HG03457 (cell line): Measurements from ENCODE around the gene ESR2.

Experiments
- ATAC-seq: cut with Tn5 transposase; IDR thresholded peaks from one replicate; pipeline ENCODE4 v1.9.1; 2021; ENCODE audit warnings: moderate number of reproducible peaks; ENCODE audit not compliant: unreplicated experiment

The ESR2 gene

DNA sequence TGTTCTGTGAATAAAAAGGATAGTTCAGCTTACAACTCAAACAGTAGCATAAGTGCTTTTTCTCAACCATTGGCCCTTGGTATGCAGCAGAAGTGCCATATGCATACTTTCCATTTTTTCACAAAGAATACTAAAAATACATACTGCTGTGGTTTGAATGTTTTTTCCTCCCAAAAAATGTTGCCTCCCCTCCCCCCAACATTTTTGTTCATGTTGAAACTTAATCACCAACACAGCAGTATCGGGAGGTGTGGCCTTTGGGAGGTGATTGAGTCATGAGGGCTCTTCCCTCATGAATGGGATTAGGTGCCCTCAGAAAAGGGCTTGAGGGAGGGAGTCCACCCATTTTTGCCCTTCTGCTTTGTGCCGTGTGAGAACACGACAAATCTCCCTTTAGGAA is 198.6 kb downstream of the ESR2 start:
- ATAC-seq: no peak

DNA sequence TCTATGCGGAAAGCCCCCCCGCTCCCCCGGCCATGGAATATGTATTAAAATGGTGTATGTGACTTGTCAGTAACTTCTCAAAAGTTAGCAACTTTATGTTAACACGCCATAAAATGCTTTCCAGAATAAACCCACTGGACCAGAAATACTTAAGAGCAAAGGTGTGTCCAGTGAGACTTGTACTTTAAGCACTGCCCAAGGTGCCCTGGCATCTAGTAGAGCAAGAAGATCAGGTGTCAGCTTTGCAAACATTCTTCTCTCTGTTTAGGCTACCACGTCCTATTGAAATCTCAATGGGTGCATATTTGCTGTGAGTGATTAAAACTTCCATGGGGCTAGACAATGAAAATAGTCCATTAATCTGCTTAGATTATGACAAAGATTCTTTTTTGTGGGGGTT is 201.2 kb downstream of the ESR2 start:
- no peak for ATAC-seq

DNA sequence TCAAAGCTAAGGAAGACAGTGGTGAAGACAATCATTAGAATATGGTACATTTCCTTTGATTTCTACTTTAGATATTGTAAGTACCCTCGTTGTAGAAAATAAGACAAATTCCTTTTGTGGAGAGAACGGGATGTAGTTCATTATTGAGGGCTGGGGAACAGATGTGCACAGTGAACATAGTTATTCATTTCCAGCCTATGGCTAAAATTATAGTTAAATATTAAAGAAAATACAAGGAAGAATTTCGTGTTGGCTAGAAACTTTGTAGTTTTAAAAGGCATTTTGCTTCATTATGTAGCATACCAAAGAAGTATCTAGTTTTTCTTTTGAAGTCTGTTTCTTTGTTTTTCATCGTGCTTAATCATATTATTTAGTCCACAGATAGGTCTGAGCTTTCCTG is 201.8 kb downstream of the ESR2 start:
- no peak for ATAC-seq

DNA sequence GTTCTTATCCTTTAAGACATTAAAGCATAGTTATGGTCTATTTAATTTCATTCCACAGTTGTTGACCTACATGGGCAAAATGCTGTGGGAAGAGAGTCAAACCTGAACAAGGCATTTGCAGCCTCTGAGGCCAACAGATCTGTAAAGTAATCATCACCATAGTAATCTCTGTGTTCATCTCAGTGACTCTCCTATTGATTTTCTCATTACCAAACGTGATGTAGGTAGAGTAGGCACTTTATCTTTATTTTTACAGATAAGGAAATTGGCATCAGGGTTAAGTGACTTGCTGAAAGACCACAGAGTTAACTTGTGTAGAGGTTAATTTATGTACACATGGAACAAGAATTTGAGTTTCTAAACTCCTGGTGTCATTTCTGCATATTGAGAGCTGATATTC is 203.0 kb downstream of the ESR2 start:
- ATAC-seq: no peak

DNA sequence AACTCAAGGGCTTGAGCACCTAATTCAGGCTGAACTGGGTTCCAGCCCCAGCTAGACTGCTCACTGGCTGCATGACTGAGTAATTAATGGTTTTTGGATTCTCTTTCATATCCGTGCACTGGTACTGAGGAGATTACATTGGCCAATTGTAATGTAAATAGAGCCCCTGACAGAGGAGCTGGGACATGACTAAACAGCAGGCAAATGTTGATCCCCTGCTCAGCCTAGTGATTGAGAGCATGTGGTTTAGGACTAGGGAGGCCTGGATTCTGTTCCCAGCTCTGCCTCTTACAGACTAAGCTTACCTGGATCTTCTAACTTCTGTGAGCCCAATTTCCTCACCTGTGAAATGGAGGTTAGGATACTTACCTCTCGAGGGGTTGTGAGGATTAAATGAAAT is 204.3 kb downstream of the ESR2 start:
- ATAC-seq: no peak

DNA sequence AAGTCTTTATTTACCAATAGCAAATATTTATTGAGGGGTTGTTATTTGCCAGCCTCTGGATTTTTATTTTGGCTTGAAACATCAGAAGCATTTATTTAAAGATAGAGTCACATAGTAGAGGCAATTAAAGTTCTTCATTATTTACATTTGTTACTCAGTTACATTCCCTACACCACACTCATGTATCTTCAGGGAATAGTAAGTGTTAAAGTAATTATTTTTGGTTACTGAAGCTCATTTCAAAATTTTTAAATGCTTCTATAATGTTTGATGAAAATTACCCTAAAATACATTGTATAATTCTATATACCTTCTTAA is 205.6 kb downstream of the ESR2 start:
- no peak for ATAC-seq

DNA sequence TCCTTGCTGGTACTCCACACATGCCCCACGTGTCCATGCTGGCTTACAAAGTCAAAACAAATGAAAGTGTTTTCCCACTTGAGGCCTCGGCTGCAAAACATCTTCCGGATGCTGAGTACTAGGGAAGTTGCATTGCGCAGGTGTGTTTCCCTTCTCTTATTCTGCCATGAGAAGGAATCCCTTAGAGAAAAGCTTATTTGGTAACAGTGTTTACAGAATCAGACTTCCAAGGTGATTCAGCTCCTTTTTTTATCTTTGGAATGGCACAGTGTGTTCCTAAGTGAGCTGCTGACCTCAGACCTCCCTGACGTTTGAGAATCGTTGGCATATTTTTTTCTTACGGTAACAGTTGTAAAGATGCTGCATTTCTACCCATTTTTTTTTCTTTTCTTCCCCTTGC is 211.3 kb downstream of the ESR2 start:
- ATAC-seq: no peak

DNA sequence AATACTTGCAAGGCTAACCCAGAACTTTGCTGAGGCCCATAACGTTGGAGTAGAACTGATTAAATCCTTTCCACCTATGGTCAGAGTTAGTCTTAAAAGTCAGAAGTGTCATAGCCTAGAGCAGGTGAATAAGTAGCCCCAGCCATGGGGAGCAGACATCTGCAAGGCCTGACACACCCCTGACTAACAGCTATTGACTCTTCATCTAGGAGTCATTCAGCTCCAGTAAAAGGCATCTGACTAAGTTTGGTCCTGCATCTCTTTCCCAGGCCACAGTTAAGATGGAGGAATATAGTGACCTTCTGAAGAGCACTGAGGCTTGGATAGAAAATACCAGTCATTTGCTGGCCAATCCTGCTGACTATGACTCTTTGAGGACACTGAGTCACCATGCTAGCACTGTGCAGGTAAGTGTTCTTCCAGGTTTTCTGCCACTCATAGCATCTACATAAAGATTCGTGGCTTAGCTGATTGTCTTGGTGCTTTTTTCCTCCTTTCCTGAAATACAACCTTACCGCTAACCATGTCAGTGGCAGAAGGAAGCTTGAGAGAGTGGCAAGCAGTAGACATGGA is 212.9 kb downstream of the ESR2 start:
- ATAC-seq: no peak

DNA sequence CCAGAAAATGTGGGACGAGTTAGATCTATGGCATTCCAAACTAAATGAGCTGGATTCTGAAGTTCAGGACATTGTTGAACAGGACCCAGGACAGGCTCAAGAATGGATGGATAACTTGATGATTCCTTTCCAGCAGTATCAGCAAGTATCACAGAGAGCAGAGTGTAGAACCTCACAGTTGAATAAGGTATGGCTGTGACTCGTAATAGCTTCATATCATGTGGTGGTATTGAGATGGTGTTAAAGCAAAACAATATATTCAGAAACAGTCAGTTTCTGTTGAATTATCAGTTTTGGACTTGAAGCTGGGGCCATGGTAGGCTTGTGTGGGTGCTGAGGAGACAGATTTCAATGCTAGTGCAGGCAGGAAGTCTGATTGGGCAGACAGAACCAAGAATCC is 213.7 kb downstream of the ESR2 start:
- ATAC-seq: no peak

DNA sequence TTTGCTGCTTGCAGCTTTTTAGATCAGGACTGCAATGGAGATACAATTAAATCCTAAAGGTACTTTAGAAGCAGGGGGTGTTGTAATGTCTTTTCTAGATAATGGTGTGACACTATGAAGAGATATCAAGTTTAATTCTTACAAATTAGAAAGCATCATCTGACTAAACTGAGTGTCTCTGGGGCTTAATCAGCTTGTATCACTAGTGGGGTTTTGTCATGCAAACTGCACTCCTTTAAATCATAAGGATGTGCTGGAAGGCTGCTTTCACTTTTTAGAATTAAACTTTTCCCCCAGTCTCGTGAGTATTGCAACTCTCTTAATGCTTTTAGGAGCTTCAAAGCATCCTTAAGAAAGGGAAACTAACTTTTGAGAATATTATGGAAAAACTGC is 218.6 kb downstream of the ESR2 start:
- no peak for ATAC-seq

DNA sequence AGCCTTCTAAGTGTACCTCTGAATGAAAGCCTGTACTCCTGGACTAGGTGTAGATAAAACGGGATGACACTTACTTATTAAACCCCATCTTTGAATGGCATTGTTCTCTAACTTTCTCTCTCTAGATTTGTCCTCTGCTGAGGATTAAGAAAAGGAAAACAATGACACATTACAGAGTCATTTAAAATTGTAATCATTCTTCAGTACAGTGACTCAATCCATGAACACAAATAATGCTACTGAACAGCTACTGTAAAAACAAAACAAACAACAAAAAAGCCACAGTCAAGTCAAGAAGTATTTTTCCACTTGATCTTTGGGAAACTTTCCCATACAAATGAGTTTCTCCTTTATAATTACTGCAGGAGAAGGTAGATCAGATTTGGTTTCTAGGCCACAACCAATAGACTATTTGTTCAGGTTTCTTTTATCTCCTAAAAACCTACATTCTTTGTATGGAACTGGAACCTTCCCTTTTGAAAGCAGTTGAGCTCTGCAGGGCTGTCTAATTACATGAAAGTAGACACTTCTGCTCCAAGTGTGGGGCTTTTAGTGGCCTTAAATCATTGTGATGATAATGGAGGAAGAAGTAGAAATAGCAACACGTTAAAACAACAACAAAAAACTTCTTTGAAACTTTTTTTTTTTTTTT is 219.1 kb downstream of the ESR2 start:
- ATAC-seq: no peak

DNA sequence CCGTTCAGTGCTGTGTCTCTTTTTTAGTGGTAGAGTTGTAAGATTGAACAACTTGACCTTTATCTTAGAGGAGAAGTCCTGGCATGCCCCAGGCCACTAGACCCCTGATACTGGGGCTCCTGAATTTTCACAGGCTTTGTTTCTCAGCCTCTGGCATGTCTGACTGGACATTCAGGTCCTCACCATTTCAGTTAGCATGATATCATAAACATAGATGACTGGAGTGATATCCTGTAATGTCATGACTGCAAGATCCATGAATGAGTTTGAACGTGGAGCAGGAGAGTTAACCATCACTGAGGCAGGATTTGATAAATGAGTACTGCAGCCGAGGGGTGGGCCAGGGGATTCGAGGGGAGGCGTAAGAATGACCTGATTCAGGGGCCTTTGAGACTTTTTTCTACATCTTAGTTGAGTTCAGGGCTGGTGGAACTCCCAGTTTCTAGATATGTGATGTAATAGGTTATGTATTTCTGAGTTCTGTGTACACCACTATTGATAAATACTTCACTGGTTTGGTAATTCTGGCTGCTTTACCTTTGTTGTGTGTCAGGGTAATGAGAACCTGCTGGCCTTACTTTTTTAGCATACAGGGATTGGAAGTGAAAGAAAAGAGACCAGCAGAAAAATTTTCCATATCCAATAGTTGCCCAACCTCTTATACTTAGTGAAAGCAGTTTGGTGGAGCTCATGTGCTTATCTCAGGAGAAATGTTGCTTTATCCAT is 224.4 kb downstream of the ESR2 start:
- no peak for ATAC-seq

DNA sequence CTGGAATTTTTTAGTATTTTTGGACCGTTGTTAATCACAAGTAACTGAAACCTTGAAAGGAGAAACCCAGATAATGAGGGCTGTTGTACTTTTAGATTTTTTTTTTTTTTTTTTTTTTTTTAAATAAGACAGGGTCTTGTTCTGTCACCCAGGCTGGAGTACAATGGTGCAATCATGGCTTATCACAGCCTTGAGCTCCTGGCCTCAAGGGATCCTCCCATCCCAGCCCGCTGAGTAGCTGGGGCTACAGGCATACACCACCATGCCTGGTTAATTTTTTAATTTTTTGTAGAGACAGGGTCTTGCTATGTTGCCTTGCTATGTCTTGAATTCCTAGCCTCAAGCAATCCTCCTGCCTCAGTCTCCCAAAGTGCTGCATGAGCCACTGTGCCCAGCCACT is 229.7 kb downstream of the ESR2 start:
- ATAC-seq: no peak

DNA sequence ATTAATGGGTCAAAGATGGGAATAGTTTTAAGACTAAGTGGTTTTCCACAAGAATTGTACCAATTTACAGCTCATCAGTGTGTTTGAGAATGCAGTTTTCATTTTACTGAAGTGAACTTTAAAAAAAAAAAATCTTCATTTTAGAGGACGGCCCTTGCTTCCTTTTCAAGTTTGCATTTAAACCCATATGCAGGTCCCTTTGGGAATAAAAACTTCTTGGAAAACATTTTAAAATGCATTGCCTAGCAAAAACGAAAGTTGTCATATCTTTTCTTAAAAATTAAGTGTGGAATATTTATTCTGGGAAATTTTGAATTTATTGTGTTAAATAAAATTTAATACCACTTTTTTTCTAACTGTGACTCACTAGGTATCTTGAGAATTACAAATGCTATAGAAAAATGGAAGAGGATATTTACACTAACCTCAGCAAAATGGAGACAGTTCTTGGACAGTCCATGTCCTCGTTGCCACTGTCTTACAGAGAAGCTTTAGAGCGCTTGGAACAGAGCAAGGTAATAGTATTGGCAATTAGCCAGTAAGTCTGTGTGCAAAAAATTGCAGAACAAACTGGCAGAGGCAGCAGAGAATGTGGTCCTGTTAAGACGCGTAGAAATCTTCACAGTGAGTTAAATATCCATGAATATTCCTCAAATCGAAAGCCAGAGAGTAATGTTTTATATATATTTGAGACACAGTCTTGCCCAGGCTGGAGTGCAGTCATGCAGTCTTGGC is 231.6 kb downstream of the ESR2 start:
- ATAC-seq: no peak

DNA sequence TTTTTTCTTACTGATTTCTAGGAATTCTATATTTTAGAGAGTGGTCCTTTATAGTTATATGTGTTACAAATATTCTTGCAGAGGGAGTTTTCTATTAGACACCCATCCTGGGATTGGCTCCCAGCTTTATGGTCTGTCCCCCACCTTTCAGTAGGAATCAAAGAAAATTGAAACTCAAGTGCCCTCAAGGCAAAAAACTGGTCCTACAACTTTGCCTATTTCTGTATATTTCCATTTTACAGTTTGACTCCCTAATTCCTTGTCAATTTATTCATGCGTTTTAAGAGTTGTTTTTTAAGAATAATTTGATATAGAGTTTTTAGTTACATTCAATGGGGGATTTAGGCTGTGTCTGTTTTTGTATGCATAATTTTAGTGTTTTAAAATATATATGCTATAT is 232.5 kb downstream of the ESR2 start:
- no peak for ATAC-seq

DNA sequence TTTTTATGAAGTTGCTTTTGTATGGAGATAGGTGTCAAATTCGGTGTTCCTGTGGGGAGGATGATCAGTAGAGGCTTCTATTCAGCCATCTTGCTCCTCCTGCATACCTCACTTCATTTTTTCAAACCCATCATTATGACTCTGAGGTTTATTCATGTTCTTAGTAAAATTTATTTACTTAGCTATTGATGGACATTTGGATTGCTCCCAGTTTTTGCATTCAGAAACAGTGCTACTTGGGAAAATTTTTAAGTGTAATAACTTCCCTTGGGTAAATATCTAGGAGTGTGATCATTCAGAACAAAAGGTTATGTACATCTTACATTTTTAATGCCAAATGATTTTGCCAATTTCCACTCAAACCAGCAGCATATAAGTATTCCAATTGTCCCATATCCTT is 233.1 kb downstream of the ESR2 start:
- no peak for ATAC-seq

DNA sequence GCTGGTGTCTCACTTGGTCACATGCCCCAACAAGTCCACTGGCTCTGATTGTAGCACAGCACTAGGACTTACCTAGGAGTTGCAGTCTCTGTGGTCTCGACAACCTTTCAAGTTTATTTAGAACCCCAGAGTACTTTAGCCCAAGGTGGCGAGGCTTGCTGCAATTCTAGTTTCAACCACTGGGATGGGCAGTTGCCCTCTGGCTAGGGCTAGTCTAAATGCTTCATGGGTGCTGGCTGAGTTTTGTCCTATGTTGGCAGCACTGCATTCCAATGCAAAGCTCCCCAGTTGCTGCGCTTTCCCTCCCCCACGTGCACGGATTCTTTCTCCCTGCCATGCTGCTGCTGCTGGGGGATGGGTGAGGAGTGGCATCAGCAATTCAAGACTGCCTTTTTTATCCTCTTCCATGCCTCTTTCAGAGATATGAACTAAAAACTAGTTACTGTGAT is 233.5 kb downstream of the ESR2 start:
- no peak for ATAC-seq

DNA sequence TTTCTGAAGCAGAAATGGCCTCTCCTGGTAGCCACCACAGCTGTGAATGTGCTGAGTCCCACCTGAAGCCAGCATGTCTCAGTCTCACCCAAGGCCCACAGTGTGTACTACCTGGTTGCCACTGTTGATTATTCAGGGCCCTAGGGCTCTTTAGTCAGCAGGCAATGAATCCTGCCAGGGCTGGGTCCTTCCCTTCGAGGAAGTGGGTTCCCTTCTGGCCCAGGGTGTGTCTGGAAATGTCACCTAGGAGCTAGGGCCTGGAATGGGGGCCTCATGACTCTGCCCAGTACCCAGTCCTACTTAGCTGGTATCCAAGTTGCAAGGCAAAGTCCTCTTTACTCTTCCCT is 234.0 kb downstream of the ESR2 start:
- no peak for ATAC-seq

DNA sequence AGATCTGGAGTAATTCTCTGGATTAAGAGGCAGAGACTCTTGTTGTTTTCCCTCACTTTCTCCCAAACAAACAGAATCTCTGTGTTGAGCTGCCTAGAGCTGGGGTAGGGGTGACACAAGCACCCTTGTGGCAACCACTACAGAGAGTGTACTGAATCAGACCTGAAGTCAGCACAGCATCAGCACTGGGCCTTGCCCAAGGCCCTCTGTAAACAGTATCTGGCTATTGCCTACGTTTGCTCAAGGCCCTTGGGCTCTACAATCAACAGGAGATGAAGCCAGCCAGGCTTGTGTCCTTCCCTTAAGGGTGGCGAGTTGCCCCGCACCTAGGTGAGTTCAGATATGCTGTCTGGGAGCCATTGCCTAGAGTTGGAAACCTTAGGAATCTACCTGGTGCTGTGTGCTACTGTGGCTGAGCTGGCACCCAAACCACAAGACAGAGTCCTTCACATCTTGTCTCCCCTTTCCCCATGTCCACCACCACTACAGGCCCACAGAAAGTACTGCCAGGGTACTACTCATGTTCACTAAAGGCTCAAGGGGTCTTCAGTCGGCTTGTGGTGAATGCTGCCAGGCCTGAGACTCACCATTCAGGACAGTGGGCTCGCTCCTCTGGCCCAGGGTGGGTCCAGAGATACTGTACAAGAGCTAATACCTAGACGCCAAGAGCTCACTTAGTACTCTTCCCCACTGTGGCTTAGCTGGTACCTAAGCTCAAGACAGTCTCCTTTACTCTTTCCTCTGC is 234.5 kb downstream of the ESR2 start:
- no peak for ATAC-seq

DNA sequence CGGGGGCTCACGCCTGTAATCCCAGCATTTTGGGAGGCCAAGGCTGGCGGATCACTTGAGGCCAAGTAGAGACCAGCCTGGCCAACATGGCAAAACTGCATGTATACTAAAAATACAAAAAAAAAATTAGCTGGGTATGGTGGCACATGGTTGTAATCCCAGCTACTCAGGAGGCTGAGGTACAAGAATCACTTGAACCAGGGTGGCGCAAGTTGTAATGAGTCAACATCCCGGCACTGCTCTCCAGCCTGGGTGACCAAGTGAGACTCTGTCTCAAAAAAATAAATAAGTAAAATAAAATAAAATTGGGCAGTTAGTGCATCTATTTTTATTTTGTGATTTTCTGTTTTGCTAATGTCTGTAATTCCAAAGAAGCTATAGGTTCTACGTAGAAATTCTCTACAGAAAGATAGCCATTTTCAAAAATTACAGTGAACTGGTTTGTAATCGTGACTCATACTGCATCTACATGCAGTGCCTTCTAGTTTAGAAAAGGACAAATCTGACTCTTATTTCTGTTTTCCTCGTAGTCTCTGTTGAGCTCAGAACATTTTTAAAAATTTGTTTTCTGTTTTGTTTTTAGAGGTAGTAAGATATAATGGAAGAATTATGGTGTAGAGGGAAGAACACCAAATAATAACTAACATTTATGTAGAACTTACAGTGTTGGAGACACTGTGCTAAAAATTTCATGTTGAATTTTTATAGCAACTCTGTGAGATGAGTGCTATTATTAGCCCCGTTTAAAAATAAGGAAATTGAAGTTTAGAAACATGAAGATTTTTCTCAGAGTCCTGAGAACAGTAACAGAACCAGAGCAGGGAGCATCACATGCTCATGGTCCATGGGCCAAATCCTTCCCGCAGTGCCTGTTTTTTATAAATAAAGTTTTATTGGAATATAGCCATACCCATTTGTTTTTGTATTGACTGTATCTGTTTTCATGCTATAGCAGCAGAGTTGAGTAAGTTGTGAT is 240.2 kb downstream of the ESR2 start:
- no peak for ATAC-seq
